Activated naive CD8-positive, alpha-beta T cell (primary cell): ENCODE measurements around the gene PPP1R9A.
"Not testable (repeated sequence)": the region's sequence is repeated elsewhere in the genome, so short reads cannot be mapped to it uniquely, and the experiment has no call there.

Experiments used
- H3K27ac Mint-ChIP-seq: one replicate; pipeline ENCODE4 v1.8.0; 2021; ENCODE audit warnings: mixed read lengths
- H3K27me3 Mint-ChIP-seq: one replicate; pipeline ENCODE4 v1.8.0; 2021; ENCODE audit warnings: mixed read lengths
- H3K36me3 Mint-ChIP-seq: one replicate; pipeline ENCODE4 v1.8.0; 2021; ENCODE audit warnings: mixed read lengths
- H3K4me1 Mint-ChIP-seq: one replicate; pipeline ENCODE4 v1.8.0; 2021; ENCODE audit warnings: low read depth, mixed read lengths
- H3K4me3 Mint-ChIP-seq: one replicate; pipeline ENCODE4 v1.8.0; 2021; ENCODE audit warnings: mild to moderate bottlenecking, mixed read lengths
- H3K9me3 Mint-ChIP-seq: one replicate; pipeline ENCODE4 v1.8.0; 2021; ENCODE audit warnings: low read depth, mixed read lengths

Gene PPP1R9A

DNA sequence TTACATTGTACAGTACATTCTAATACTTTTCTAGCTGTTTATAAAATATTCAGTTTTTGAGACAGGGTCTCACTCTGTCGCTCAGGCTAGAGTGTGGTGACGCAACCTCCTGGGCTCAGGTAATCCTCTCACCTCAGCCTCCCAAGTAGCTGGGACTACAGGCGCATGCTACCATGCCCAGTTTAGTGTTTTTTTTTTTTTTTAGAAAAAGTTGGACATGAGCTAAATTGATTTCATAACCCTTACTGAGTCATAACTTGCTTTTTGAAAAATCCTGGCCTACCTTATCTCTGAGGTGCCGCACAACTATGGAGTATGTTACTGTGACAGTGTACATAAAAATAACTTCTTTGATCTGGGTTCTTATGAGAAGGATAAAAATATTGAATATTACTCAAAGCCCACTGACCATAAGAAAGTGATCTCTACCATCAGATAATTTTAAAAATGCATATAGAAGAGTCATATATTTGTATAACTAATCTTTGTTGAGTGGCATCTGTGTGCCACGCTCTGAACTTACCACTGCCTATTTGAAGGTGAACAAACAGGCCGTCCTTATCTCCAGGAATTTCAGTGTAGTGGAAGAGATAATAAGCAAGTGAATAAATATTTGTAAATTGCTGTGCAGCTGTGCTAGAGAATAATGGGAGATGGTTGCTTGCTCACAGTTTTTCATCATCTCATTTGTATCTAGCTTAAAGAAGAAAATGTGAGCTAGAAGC lies 73.2 kb downstream of the PPP1R9A start:
- no peaks in the 10 kb centered on the region for H3K4me1 Mint-ChIP-seq
- no peak overlapping the region for H3K4me3 Mint-ChIP-seq
- H3K27me3 Mint-ChIP-seq: no peaks in the 10 kb centered on the region
- H3K36me3 Mint-ChIP-seq: no peaks in the 10 kb centered on the region
- no peaks in the 10 kb centered on the region for H3K9me3 Mint-ChIP-seq
- no peak overlapping the region for H3K27ac Mint-ChIP-seq

DNA sequence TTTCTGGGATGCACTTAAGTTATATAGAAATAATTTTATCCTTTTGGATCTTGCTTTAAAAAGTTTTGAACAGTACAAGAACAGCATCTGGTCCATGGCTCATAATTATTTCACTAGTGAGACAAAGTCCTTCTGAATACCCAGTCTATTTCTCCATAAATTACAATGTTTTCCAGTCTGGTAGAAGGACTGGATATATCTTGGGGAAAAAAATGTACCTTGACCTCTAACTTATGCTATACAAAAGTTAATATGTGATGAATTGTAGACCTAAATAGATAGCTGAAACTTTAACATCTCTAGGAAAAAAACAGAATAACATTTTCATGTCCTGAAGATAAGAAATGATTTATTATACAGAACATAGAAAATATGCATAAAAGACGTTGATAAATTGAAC lies 88.5 kb downstream of the PPP1R9A start:
- no peak overlapping the region for H3K27ac Mint-ChIP-seq

DNA sequence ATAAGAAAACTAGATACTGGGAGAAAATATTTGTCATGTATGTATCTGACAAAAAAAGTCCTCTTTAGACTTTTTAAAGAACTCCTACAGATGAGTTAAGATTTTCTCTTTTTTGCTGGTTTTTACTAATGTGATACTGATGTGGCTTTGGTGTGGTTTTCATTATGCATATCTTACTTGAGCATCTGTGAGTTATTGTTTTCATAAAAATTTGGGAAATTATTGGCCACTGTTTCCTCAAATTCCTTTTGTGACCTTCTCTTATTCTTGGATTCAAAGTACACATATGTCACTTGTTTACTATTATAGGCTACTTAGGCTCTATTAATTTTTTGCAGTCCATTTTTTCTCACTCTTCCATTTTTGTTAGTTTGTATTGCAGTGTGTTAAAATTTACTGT lies 89.0 kb downstream of the PPP1R9A start:
- Mint-ChIP-seq H3K27me3 (no peaks in the 10 kb centered on the region), H3K9me3 (no peaks in the 10 kb centered on the region), H3K4me3 (no peak overlapping the region), H3K27ac (no peak overlapping the region), H3K4me1 (no peaks in the 10 kb centered on the region), H3K36me3 (no peaks in the 10 kb centered on the region)

More for the DNA sequence above, 88.5 kb downstream of the PPP1R9A start:
- no peaks in the 10 kb centered on the region for H3K9me3 Mint-ChIP-seq
- no peaks in the 10 kb centered on the region for H3K36me3 Mint-ChIP-seq
- no peaks in the 10 kb centered on the region for H3K4me1 Mint-ChIP-seq
- no peak overlapping the region for H3K4me3 Mint-ChIP-seq
- no peaks in the 10 kb centered on the region for H3K27me3 Mint-ChIP-seq

- no peaks in the 10 kb centered on the region for H3K27me3 Mint-ChIP-seq
- no peaks in the 10 kb centered on the region for H3K9me3 Mint-ChIP-seq
Observed at GRCh38 chr7:94997547-94997946, 90.2 kb downstream of the PPP1R9A start.

GRCh38 chr7:94998266-94999068 lies 91.1 kb downstream of the PPP1R9A start:
- Mint-ChIP-seq H3K4me1 (no peaks in the 10 kb centered on the region), H3K36me3 (no peaks in the 10 kb centered on the region), H3K9me3 (no peaks in the 10 kb centered on the region), H3K4me3 (no peak overlapping the region), H3K27ac (no peak overlapping the region), H3K27me3 (no peaks in the 10 kb centered on the region)

More at GRCh38 chr7:94997547-94997946, 90.2 kb downstream of the PPP1R9A start:
- Mint-ChIP-seq H3K36me3 (no peaks in the 10 kb centered on the region), H3K27ac (no peak overlapping the region), H3K4me1 (no peaks in the 10 kb centered on the region), H3K4me3 (no peak overlapping the region)

DNA sequence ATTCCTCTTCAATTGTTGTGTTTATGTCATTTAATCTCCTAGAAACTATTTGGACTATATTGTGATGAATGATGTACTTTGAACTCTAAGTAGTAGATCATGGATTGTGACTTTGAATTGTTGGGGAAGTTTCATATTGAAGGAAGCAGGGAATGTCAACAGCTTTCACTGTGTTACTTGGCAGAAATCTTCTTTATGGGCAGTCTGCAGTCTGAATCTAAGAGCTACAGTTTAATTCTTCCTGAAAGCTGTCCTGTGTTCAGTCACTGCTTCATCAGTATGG lies 91.6 kb downstream of the PPP1R9A start:
- H3K27me3 Mint-ChIP-seq: no peaks in the 10 kb centered on the region
- no peak overlapping the region for H3K4me3 Mint-ChIP-seq
- H3K4me1 Mint-ChIP-seq: no peaks in the 10 kb centered on the region
- no peaks in the 10 kb centered on the region for H3K36me3 Mint-ChIP-seq
- H3K27ac Mint-ChIP-seq: no peak overlapping the region
- no peaks in the 10 kb centered on the region for H3K9me3 Mint-ChIP-seq

DNA sequence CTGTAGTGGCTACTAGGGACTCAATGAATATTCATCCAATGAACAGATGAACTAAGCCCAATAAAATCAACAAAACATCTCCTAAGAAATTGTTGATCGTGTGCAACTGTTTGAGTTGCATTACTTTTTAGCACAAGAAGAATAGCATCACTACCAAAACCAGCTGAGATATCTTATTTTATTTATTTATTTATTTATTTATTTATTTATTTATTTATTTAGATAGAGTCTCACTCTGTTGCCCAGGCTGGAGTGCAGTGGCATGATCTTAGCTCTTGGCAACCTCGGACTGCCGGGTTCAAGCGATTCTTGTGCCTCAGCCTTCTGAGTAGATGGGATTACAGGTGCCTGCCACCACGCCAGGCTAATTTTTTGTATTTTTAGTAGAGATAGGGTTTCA lies 92.2 kb downstream of the PPP1R9A start:
- not testable (repeated sequence) for H3K4me3 Mint-ChIP-seq, H3K27ac Mint-ChIP-seq, H3K9me3 Mint-ChIP-seq

DNA sequence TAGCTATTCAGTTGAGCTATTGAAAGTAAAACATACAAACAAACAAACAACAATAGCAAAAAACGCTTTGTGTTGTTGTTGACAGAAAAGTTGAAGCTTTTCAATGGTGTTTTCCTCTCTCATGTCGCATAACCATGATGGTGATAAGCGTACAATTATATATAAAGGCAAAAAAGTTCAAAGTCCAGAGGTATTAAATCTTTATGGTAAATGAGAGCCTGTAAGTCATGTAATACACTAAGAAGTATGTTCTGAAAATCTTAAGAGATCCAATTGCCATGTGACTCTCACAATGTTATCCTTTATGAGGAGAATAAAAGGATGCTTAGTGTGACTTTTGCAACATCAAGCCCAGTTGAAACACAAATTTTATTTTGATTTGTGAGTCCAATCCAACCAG lies 93.9 kb downstream of the PPP1R9A start:
- Mint-ChIP-seq H3K27ac (no peak overlapping the region), H3K27me3 (no peaks in the 10 kb centered on the region), H3K4me3 (no peak overlapping the region), H3K4me1 (no peaks in the 10 kb centered on the region), H3K36me3 (no peaks in the 10 kb centered on the region), H3K9me3 (no peaks in the 10 kb centered on the region)

More for the DNA sequence above, 92.2 kb downstream of the PPP1R9A start:
- not testable (repeated sequence) for H3K36me3 Mint-ChIP-seq, H3K4me1 Mint-ChIP-seq, H3K27me3 Mint-ChIP-seq

DNA sequence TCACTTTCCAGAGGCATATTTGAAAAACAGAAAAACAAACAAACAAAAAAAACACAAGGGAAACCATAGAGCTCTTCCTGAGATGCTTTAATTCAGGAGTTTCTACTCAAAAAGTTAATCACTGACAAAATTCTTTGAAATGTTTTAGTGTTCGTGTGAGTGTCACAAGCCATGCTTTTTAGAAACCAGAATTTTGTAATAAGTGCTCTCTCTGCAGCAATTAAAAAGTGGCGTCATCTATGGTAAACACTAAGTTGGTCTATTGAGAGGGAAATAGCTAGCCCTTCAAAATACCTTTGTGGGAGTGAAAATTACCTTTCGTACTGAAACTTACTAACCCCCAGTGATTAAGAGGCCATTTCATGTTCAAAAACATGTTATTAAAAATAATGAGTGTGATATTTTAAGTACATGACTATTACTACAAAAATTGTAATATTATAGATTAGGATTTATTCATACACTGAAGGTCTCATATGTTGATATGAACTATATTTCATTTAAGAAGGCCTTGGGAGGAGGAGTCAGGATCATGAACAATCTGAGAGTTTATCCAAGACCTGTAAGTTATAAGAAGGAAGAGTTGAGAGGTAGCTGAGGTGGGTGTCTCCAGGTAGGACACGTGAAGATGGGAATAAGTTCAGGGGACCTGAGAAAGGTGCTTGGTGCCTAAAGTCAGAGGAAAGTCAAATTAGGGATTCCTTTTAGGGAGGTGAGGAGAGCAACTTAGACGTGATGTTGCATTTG lies 94.6 kb downstream of the PPP1R9A start:
- H3K9me3 Mint-ChIP-seq: no peaks in the 10 kb centered on the region
- H3K27ac Mint-ChIP-seq: no peak overlapping the region

GRCh38 chr7:95002775-95003174 lies 95.4 kb downstream of the PPP1R9A start:
- Mint-ChIP-seq H3K27me3 (no peaks in the 10 kb centered on the region), H3K36me3 (no peaks in the 10 kb centered on the region), H3K27ac (no peak overlapping the region), H3K9me3 (no peaks in the 10 kb centered on the region), H3K4me3 (no peak overlapping the region), H3K4me1 (no peaks in the 10 kb centered on the region)

More for the DNA sequence above, 94.6 kb downstream of the PPP1R9A start:
- Mint-ChIP-seq H3K27me3 (no peaks in the 10 kb centered on the region), H3K36me3 (no peaks in the 10 kb centered on the region), H3K4me3 (no peak overlapping the region), H3K4me1 (no peaks in the 10 kb centered on the region)

DNA sequence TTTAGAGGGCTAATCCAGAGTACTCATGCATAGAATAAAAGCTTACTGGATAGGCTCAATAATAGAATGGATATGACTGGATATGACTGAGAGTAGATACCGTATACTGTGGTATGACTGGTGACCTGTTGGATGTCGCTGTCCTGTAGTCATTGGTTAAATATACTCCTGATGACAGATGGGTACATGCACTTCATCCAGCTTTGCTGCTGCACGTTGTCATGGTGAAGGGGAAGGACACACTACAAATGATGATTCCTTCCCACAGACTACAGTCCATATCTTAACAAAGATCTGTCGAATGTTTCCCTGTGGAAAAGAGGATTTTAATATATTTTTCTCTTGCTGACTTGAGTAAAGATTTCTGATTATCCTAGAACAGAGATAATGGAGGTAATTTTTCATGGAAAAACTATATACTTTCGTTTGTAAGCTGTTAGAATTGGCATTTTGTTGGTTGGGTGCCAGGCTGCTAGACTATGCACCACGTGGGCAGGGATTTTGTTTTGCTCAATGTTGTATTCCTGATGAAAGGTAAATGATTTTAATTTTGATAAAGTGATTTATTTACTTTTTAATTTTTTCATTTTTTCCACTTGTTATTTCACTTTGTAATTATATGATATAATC lies 97.3 kb downstream of the PPP1R9A start:
- H3K27ac Mint-ChIP-seq: no peak overlapping the region
- H3K4me1 Mint-ChIP-seq: no peaks in the 10 kb centered on the region
- H3K4me3 Mint-ChIP-seq: no peak overlapping the region
- H3K36me3 Mint-ChIP-seq: no peaks in the 10 kb centered on the region
- H3K9me3 Mint-ChIP-seq: no peaks in the 10 kb centered on the region
- no peaks in the 10 kb centered on the region for H3K27me3 Mint-ChIP-seq

GRCh38 chr7:95006010-95006409 lies 98.6 kb downstream of the PPP1R9A start:
- H3K27ac Mint-ChIP-seq: no peak overlapping the region
- H3K36me3 Mint-ChIP-seq: no peaks in the 10 kb centered on the region
- no peaks in the 10 kb centered on the region for H3K4me1 Mint-ChIP-seq
- H3K27me3 Mint-ChIP-seq: no peaks in the 10 kb centered on the region
- H3K9me3 Mint-ChIP-seq: no peaks in the 10 kb centered on the region
- H3K4me3 Mint-ChIP-seq: no peak overlapping the region

- not testable (repeated sequence) for H3K36me3 Mint-ChIP-seq, H3K9me3 Mint-ChIP-seq
Observed at GRCh38 chr7:95008773-95009172, 101.4 kb downstream of the PPP1R9A start.

GRCh38 chr7:95011146-95011928 lies 103.9 kb downstream of the PPP1R9A start:
- no peaks in the 10 kb centered on the region for H3K27me3 Mint-ChIP-seq
- H3K9me3 Mint-ChIP-seq: no peaks in the 10 kb centered on the region
- no peaks in the 10 kb centered on the region for H3K4me1 Mint-ChIP-seq
- H3K4me3 Mint-ChIP-seq: no peak overlapping the region
- H3K36me3 Mint-ChIP-seq: no peaks in the 10 kb centered on the region
- no peak overlapping the region for H3K27ac Mint-ChIP-seq

More at GRCh38 chr7:95008773-95009172, 101.4 kb downstream of the PPP1R9A start:
- not testable (repeated sequence) for H3K4me1 Mint-ChIP-seq, H3K27ac Mint-ChIP-seq, H3K27me3 Mint-ChIP-seq, H3K4me3 Mint-ChIP-seq
